Measurements from ENCODE around the gene C1QL4. TPM values are rescaled to one million over a fixed set of nuclear protein-coding genes. Genes with fewer than 3 reads are reported as not detected.
"Not testable (repeated sequence)": the region's sequence is repeated elsewhere in the genome, so short reads cannot be mapped to it uniquely, and the experiment has no call there.

Gene C1QL4
- total RNA-seq, 1 donor from 2014 or later = not detected

GRCh38 chr12:49288922-49289555, 47.9 kb downstream of the C1QL4 start:
- no peak overlapping the region for H3K27ac Mint-ChIP-seq
- intact Hi-C loops (cut with micrococcal nuclease) = loop anchor here (1.0 kb wide), 2 partner anchors 8 to 53 kb away; no protein-coding TSS in a partner anchor
- no peaks in the 10 kb centered on the region for H3K9me3 Mint-ChIP-seq
- H3K36me3 Mint-ChIP-seq (ENCODE audit: low read depth) = no peaks in the 10 kb centered on the region
- H3K27me3 Mint-ChIP-seq (ENCODE audit: low read depth) = peaks cover 41% of the 10 kb centered on the region
- peaks cover 7% of the 10 kb centered on the region for H3K4me1 Mint-ChIP-seq (ENCODE audit: low read depth)
- no peak for DNase-seq (ENCODE audit: low spot score)
- no peak overlapping the region for H3K4me3 Mint-ChIP-seq (ENCODE audit: low read depth)

DNA sequence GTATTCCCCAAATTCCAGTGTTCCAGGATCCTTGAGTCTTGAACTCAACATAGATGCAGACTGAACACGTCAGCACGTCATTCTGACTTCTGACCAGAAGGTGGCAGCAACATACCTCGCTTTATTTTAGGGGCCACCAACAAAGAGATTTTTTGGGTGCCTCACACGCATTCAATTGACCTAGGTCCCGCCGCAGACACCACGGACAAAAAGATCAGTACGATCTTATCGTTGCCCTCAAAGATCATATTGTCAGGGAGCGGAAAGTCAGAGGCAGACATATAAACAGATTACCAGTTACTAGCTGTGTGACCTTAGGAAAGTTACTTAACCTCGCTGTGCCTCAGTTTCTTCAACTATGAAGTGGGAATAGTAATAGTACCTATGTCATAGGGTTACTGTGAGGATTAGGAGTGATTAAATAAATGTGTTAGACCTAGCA, 48.6 kb downstream of the C1QL4 start:
- Mint-ChIP-seq H3K36me3 (ENCODE audit: low read depth) (no peaks in the 10 kb centered on the region), H3K27me3 (ENCODE audit: low read depth) (peaks cover 37% of the 10 kb centered on the region), H3K9me3 (no peaks in the 10 kb centered on the region), H3K4me3 (ENCODE audit: low read depth) (no peak overlapping the region), H3K27ac (no peak overlapping the region), H3K4me1 (ENCODE audit: low read depth) (peaks cover 7% of the 10 kb centered on the region)
- intact Hi-C loops (cut with micrococcal nuclease) = loop anchor here (1.0 kb wide), 2 partner anchors 9 to 54 kb away; no protein-coding TSS in a partner anchor
- DNase-seq (ENCODE audit: low spot score) = peak; percentile 62

GRCh38 chr12:49287876-49288275, 49.1 kb downstream of the C1QL4 start:
- no peak overlapping the region for H3K27ac Mint-ChIP-seq
- no peak overlapping the region for H3K4me3 Mint-ChIP-seq (ENCODE audit: low read depth)
- no peak for DNase-seq (ENCODE audit: low spot score)
- intact Hi-C loops (cut with micrococcal nuclease) = loop anchor here (1.0 kb wide), 2 partner anchors 9 to 54 kb away; no protein-coding TSS in a partner anchor
- no peaks in the 10 kb centered on the region for H3K36me3 Mint-ChIP-seq (ENCODE audit: low read depth)
- peaks cover 7% of the 10 kb centered on the region for H3K4me1 Mint-ChIP-seq (ENCODE audit: low read depth)
- H3K27me3 Mint-ChIP-seq (ENCODE audit: low read depth) = peaks cover 34% of the 10 kb centered on the region
- H3K9me3 Mint-ChIP-seq = no peaks in the 10 kb centered on the region

GRCh38 chr12:49284672-49285071, 52.3 kb downstream of the C1QL4 start:
- DNase-seq (ENCODE audit: low spot score) = no peak
- no peaks in the 10 kb centered on the region for H3K9me3 Mint-ChIP-seq
- no peaks in the 10 kb centered on the region for H3K36me3 Mint-ChIP-seq (ENCODE audit: low read depth)
- H3K4me1 Mint-ChIP-seq (ENCODE audit: low read depth) = peaks cover 7% of the 10 kb centered on the region
- H3K27me3 Mint-ChIP-seq (ENCODE audit: low read depth) = peaks cover 35% of the 10 kb centered on the region
- H3K27ac Mint-ChIP-seq = no peak overlapping the region
- intact Hi-C loops (cut with micrococcal nuclease) = no loop called here
- H3K4me3 Mint-ChIP-seq (ENCODE audit: low read depth) = no peak overlapping the region

GRCh38 chr12:49283541-49284429, 53.2 kb downstream of the C1QL4 start:
- intact Hi-C loops (cut with micrococcal nuclease) = no loop called here
- H3K27me3 Mint-ChIP-seq (ENCODE audit: low read depth) = peaks cover 36% of the 10 kb centered on the region
- no peak overlapping the region for H3K4me3 Mint-ChIP-seq (ENCODE audit: low read depth)
- no peaks in the 10 kb centered on the region for H3K9me3 Mint-ChIP-seq
- no peaks in the 10 kb centered on the region for H3K36me3 Mint-ChIP-seq (ENCODE audit: low read depth)
- DNase-seq (ENCODE audit: low spot score) = no peak
- H3K27ac Mint-ChIP-seq = no peak overlapping the region
- H3K4me1 Mint-ChIP-seq (ENCODE audit: low read depth) = peaks cover 6% of the 10 kb centered on the region

GRCh38 chr12:49282740-49283375, 54.1 kb downstream of the C1QL4 start:
- H3K27me3 Mint-ChIP-seq (ENCODE audit: low read depth) = peaks cover 29% of the 10 kb centered on the region
- H3K4me1 Mint-ChIP-seq (ENCODE audit: low read depth); H3K36me3 Mint-ChIP-seq (ENCODE audit: low read depth); H3K9me3 Mint-ChIP-seq; H3K27ac Mint-ChIP-seq; DNase-seq (ENCODE audit: low spot score); intact Hi-C loops (cut with micrococcal nuclease); H3K4me3 Mint-ChIP-seq (ENCODE audit: low read depth): not testable (repeated sequence)

Other genes with a start within 250 kb of the C1QL4 start
- gene DHH, start 242.4 kb downstream of the C1QL4 start, total RNA-seq = not detected in 2 replicates
- 47.1 and 53.5 TPM in 2 replicates for gene LMBR1L, start 226.3 kb downstream of the C1QL4 start, total RNA-seq
- gene TUBA1B, start 205.8 kb downstream of the C1QL4 start, total RNA-seq = 1,902 and 1,926 TPM in 2 replicates
- gene TUBA1A, start 148.1 kb downstream of the C1QL4 start, total RNA-seq = 86.9 and 94.0 TPM in 2 replicates
- 349 and 355 TPM in 2 replicates for gene TUBA1C, start 72.1 kb downstream of the C1QL4 start, total RNA-seq
- not detected in 2 replicates for gene PRPH, start 42.0 kb downstream of the C1QL4 start, total RNA-seq
- gene TROAP, start 13.9 kb downstream of the C1QL4 start, total RNA-seq = 58.3 and 59.3 TPM in 2 replicates
- 0.09 TPM in 1 of 2 replicates, not detected in the other for gene DNAJC22, start 9.7 kb upstream of the C1QL4 start, total RNA-seq
- 17.9 and 19.3 TPM in 2 replicates for gene SPATS2, start 30.3 kb upstream of the C1QL4 start, total RNA-seq
- 2.1 and 2.9 TPM in 2 replicates for gene KCNH3, start 201.8 kb upstream of the C1QL4 start, total RNA-seq
- 67.9 and 73.0 TPM in 2 replicates for gene MCRS1, start 231.0 kb upstream of the C1QL4 start, total RNA-seq